CD8-positive, alpha-beta memory T cell (primary cell): Measurements from ENCODE around the gene TGIF2. TPM values are rescaled to one million over a fixed set of nuclear protein-coding genes. Genes with fewer than 3 reads are reported as not detected.

ENCODE experiments used
- CTCF ChIA-PET: fragments of 350-600 bp; sonication (Branson Sonifier 250); formaldehyde crosslinking; loops from one replicate; lab custom pipeline; 2021; ENCODE audit warnings: antibody characterized with exemption; lab: Charles Lee
- POLR2A ChIA-PET: fragments of 350-600 bp; sonication (Branson Sonifier 250); formaldehyde crosslinking; loops from one replicate; lab custom pipeline; 2021; ENCODE audit warnings: antibody characterized with exemption; lab: Charles Lee
- DNase-seq, 5 donors: peaks; one replicate each; pipeline versions ENCODE4 v3.0.0 to v3.0.0-alpha.2; 2020 to 2022; ENCODE audit warnings: mixed read lengths in 1 of 5
- H3K27ac ChIP-seq: one replicate; pipeline ENCODE4 v1.7.0; 2013; ENCODE audit warnings: low read depth, mild to moderate bottlenecking, low read length, moderate library complexity
- H3K27me3 ChIP-seq: 2 replicates; pipeline ENCODE4 v1.7.0; 2013; ENCODE audit warnings: low read length, mild to moderate bottlenecking; ENCODE audit not compliant: insufficient read depth, poor library complexity, severe bottlenecking
- H3K36me3 ChIP-seq: 2 replicates; pipeline ENCODE4 v1.7.0; 2013; ENCODE audit warnings: mild to moderate bottlenecking, low read length, moderate library complexity; ENCODE audit not compliant: insufficient read depth
- H3K4me1 ChIP-seq: 2 replicates; pipeline ENCODE4 v1.7.0; 2013; ENCODE audit warnings: mild to moderate bottlenecking, low read length, moderate library complexity; ENCODE audit not compliant: insufficient read depth
- H3K4me3 ChIP-seq: 2 replicates; pipeline ENCODE4 v1.7.0; 2013; ENCODE audit warnings: mild to moderate bottlenecking, low read length
- H3K9me3 ChIP-seq: 2 replicates; pipeline ENCODE4 v1.7.0; 2013; ENCODE audit warnings: mild to moderate bottlenecking, low read length
- H3K27ac Mint-ChIP-seq, 8 donors: one replicate each; pipeline ENCODE4 v1.8.0; 2020 to 2021; ENCODE audit warnings: mixed read lengths in 8 of 8, mild to moderate bottlenecking in 6 of 8, inconsistent platforms in 3 of 8, moderate library complexity in 3 of 8
- H3K27me3 Mint-ChIP-seq, 2 donors: one replicate each; pipeline ENCODE4 v1.8.0; 2020 to 2021; ENCODE audit warnings: mixed read lengths in 2 of 2, mild to moderate bottlenecking in 1 of 2, moderate library complexity in 1 of 2
- H3K36me3 Mint-ChIP-seq, 3 donors: one replicate each; pipeline ENCODE4 v1.8.0; 2020 to 2021; ENCODE audit warnings: mixed read lengths in 3 of 3, inconsistent platforms in 1 of 3, mild to moderate bottlenecking in 1 of 3
- H3K4me1 Mint-ChIP-seq, 3 donors: one replicate each; pipeline ENCODE4 v1.8.0; 2020 to 2021; ENCODE audit warnings: mixed read lengths in 3 of 3, inconsistent platforms in 1 of 3, mild to moderate bottlenecking in 1 of 3
- H3K4me3 Mint-ChIP-seq, 7 donors: one replicate each; pipeline ENCODE4 v1.8.0; 2020 to 2021; ENCODE audit warnings: mixed read lengths in 7 of 7, mild to moderate bottlenecking in 6 of 7, moderate library complexity in 4 of 7, inconsistent platforms in 2 of 7
- H3K9me3 Mint-ChIP-seq, 5 donors: one replicate each; pipeline ENCODE4 v1.8.0; 2020 to 2022; ENCODE audit warnings: mixed read lengths in 5 of 5, mild to moderate bottlenecking in 3 of 5, moderate library complexity in 2 of 5, inconsistent platforms in 1 of 5
- polyA plus RNA-seq: library from polyadenylated mRNA; unstranded; fragments of 300-500 nt; fragmentation: Illumina TruSeq; gene quantifications from one replicate; pipeline ENCODE4 v1.2.3, GENCODE V29; 2021
- total RNA-seq, 2 experiments: library from RNA; stranded (reverse); gene quantifications; one replicate each; pipeline ENCODE4 v1.2.3, GENCODE V29; 2021

Gene TGIF2
- total and polyA plus RNA-seq, 3 experiments from 2014 or later, result 24.6 to 49.8 (median 46.1) TPM

DNA sequence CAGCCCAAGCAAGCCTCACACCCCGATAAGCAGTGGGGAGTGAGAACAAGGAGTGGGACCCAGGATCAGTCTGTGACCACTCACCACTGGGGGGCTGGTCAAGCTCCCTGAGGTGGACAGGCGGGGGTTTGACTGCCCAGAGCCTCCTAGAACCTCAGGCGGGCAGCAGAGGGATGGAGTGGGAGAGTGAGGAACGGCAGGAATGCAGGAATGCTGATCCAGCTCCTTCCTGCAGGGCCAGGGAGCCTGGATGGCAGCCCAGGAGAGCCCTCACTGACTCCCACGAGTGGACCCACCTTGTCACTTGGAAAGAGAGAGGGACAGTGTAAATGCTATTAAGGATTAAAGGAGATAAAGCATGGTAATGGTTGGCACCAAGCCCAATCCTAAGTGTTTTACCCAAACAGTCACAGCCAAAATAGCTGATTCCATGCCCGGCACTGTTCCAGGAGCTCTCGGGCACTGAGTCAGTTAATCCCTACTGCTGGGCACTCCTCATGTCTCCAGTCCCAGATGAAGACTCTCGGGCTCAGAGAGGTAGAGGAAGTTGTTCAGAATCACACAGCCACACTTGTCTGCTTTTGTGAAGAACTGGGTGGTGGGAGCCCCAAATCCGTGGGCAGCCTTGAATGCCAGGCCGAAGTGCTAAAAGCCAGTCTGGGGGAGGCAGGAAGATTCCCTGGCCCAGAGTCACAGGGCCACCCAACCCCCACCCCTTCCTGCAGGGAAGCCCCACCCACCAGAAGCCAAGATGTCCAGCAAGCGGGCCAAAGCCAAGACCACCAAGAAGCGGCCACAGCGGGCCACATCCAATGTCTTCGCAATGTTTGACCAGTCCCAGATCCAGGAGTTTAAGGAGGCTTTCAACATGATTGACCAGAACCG, 29.0 kb upstream of the TGIF2 start:
- no peak overlapping the region for H3K4me3 Mint-ChIP-seq
- H3K27ac Mint-ChIP-seq, result peak overlapping the region in 1 of 8 donors; percentile 23
- Histone ChIP-seq H3K4me1 (no peaks in the 10 kb centered on the region), H3K36me3 (no peaks in the 10 kb centered on the region), H3K9me3 (no peaks in the 10 kb centered on the region), H3K27ac (no peak overlapping the region), H3K27me3 (no peaks in the 10 kb centered on the region), H3K4me3 (no peak overlapping the region)
- H3K9me3 Mint-ChIP-seq, result no peaks in the 10 kb centered on the region
- ChIA-PET POLR2A (no interaction called here), CTCF (no interaction called here)
- peak in 1 of 5 donors; percentile 39 for DNase-seq
- H3K4me1 Mint-ChIP-seq, result peaks cover 0 to 5% (median 4%) of the 10 kb centered on the region in 3 donors
- H3K36me3 Mint-ChIP-seq, result no peaks in the 10 kb centered on the region
- peaks cover 0 to 5% of the 10 kb centered on the region in 2 donors for H3K27me3 Mint-ChIP-seq

GRCh38 chr20:36546111-36546736, 27.2 kb upstream of the TGIF2 start:
- no peaks in the 10 kb centered on the region for H3K4me1 ChIP-seq
- H3K4me1 Mint-ChIP-seq, result no peaks in the 10 kb centered on the region
- no peak overlapping the region for H3K4me3 ChIP-seq
- no peaks in the 10 kb centered on the region for H3K9me3 Mint-ChIP-seq
- ChIA-PET POLR2A (no interaction called here), CTCF (no interaction called here)
- peak in 1 of 5 donors; percentile 42 for DNase-seq
- H3K9me3 ChIP-seq, result no peaks in the 10 kb centered on the region
- H3K36me3 Mint-ChIP-seq, result no peaks in the 10 kb centered on the region
- H3K27ac Mint-ChIP-seq, result peak overlapping the region in 4 of 8 donors; percentile 29 to 60 (median 48)
- no peak overlapping the region for H3K4me3 Mint-ChIP-seq
- H3K27ac ChIP-seq, result no peak overlapping the region
- H3K36me3 ChIP-seq, result no peaks in the 10 kb centered on the region
- H3K27me3 ChIP-seq, result no peaks in the 10 kb centered on the region
- no peaks in the 10 kb centered on the region for H3K27me3 Mint-ChIP-seq

GRCh38 chr20:36547186-36548005, 26.0 kb upstream of the TGIF2 start:
- DNase-seq, result no peak
- no peaks in the 10 kb centered on the region for H3K4me1 ChIP-seq
- no peaks in the 10 kb centered on the region for H3K36me3 ChIP-seq
- no peaks in the 10 kb centered on the region for H3K27me3 Mint-ChIP-seq
- POLR2A ChIA-PET, result interaction anchor here (0.5 kb wide), 1 partner anchor 163 kb away, joined by 3 read pairs; no protein-coding TSS in a partner anchor
- no peaks in the 10 kb centered on the region for H3K9me3 ChIP-seq
- H3K9me3 Mint-ChIP-seq, result no peaks in the 10 kb centered on the region
- no peak overlapping the region for H3K27ac ChIP-seq
- no peak overlapping the region for H3K4me3 ChIP-seq
- H3K4me1 Mint-ChIP-seq, result no peaks in the 10 kb centered on the region
- H3K4me3 Mint-ChIP-seq, result no peak overlapping the region
- CTCF ChIA-PET, result no interaction called here
- H3K27me3 ChIP-seq, result no peaks in the 10 kb centered on the region
- peak overlapping the region in 2 of 8 donors; percentile 51 to 58 for H3K27ac Mint-ChIP-seq
- no peaks in the 10 kb centered on the region for H3K36me3 Mint-ChIP-seq

GRCh38 chr20:36548006-36548315, 25.4 kb upstream of the TGIF2 start:
- Histone ChIP-seq H3K27me3 (no peaks in the 10 kb centered on the region), H3K4me3 (no peak overlapping the region), H3K4me1 (no peaks in the 10 kb centered on the region), H3K9me3 (no peaks in the 10 kb centered on the region), H3K27ac (no peak overlapping the region), H3K36me3 (no peaks in the 10 kb centered on the region)
- H3K4me3 Mint-ChIP-seq, result no peak overlapping the region
- H3K4me1 Mint-ChIP-seq, result no peaks in the 10 kb centered on the region
- H3K27ac Mint-ChIP-seq, result no peak overlapping the region
- no peaks in the 10 kb centered on the region for H3K27me3 Mint-ChIP-seq
- POLR2A ChIA-PET, result no interaction called here
- H3K36me3 Mint-ChIP-seq, result no peaks in the 10 kb centered on the region
- H3K9me3 Mint-ChIP-seq, result no peaks in the 10 kb centered on the region
- CTCF ChIA-PET, result interaction anchor here (0.6 to 1.1 kb wide), 2 partner anchors 47 to 65 kb away, joined by 3 read pairs; no protein-coding TSS in a partner anchor
- no peak for DNase-seq

- CTCF ChIA-PET, result interaction anchor here (0.8 to 1.3 kb wide), 3 partner anchors 18 to 346 kb away, joined by 3 read pairs; no protein-coding TSS in a partner anchor
- H3K4me3 Mint-ChIP-seq, result no peak overlapping the region
- H3K4me1 ChIP-seq, result no peaks in the 10 kb centered on the region
- no peaks in the 10 kb centered on the region for H3K36me3 Mint-ChIP-seq
- no peak for DNase-seq
- H3K27ac ChIP-seq, result no peak overlapping the region
- no peak overlapping the region for H3K4me3 ChIP-seq
- no peak overlapping the region for H3K27ac Mint-ChIP-seq
- no peaks in the 10 kb centered on the region for H3K27me3 ChIP-seq
- H3K36me3 ChIP-seq, result no peaks in the 10 kb centered on the region
- no peaks in the 10 kb centered on the region for H3K9me3 Mint-ChIP-seq
- POLR2A ChIA-PET, result interaction anchor here (0.6 kb wide), 1 partner anchor 98 kb away, joined by 6 read pairs; no protein-coding TSS in a partner anchor
- no peaks in the 10 kb centered on the region for H3K9me3 ChIP-seq
- H3K27me3 Mint-ChIP-seq, result no peaks in the 10 kb centered on the region
- no peaks in the 10 kb centered on the region for H3K4me1 Mint-ChIP-seq
These were observed 24.4 kb upstream of the TGIF2 start for GRCh38 chr20:36548704-36549627.

- H3K36me3 Mint-ChIP-seq, result no peaks in the 10 kb centered on the region
- no peaks in the 10 kb centered on the region for H3K27me3 Mint-ChIP-seq
- ChIA-PET POLR2A (no interaction called here), CTCF (interaction anchor here (1.3 kb wide), 1 partner anchor 18 kb away, joined by 3 read pairs; no protein-coding TSS in a partner anchor)
- DNase-seq, result no peak
- H3K9me3 Mint-ChIP-seq, result no peaks in the 10 kb centered on the region
- no peak overlapping the region for H3K27ac ChIP-seq
- H3K27ac Mint-ChIP-seq, result no peak overlapping the region
- H3K36me3 ChIP-seq, result no peaks in the 10 kb centered on the region
- H3K4me1 ChIP-seq, result no peaks in the 10 kb centered on the region
- no peaks in the 10 kb centered on the region for H3K9me3 ChIP-seq
- H3K4me3 ChIP-seq, result no peak overlapping the region
- no peaks in the 10 kb centered on the region for H3K27me3 ChIP-seq
- H3K4me1 Mint-ChIP-seq, result no peaks in the 10 kb centered on the region
- H3K4me3 Mint-ChIP-seq, result no peak overlapping the region
These were observed 23.8 kb upstream of the TGIF2 start for GRCh38 chr20:36549628-36549941.

DNA sequence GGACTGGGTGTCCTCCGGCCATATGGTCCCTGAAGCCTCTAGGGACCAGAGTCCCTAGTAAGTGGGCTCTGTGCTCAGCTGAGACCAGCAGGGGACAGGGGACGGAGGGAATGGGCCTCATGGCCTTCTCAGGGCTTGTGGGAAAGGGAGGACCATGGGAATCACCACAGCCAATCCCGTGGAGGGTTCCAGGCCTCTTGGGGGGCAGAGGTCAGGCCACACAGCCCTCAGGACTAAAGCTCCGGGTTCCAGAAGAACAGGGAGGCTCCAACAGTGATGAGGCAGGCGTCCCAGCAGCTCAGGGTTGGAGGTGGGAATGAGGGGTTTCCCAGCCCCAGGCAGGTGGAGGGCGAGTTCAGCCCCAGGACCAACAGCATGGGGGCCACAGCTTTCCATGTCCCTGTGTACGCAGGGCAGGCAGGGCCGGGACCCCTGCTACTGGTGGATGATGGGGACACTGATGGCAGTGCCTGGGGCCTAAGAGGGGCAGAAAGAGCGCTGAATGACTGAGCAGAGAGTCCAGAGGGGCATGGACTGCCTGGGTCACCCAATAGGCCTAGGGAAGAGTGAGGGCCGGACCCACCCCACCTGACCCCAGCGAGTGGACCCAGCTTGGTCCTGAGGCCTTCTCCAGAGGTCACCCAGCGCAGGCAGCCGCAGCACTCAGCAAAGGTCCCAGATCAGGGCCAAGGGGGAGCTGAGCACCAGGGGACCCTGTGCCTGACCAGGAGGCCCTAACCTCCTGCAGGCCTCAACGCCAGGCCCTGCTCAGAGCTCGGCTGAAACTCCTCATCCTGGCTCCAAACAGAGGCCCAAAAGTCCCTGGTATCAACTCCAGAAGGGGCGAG, 23.2 kb upstream of the TGIF2 start:
- CTCF ChIA-PET, result interaction anchor here (1.2 kb wide), 1 partner anchor 94 kb away, joined by 3 read pairs; no protein-coding TSS in a partner anchor
- Histone ChIP-seq H3K4me3 (no peak overlapping the region), H3K27ac (no peak overlapping the region), H3K27me3 (no peaks in the 10 kb centered on the region), H3K9me3 (no peaks in the 10 kb centered on the region), H3K4me1 (no peaks in the 10 kb centered on the region), H3K36me3 (no peaks in the 10 kb centered on the region)
- Mint-ChIP-seq H3K27me3 (no peaks in the 10 kb centered on the region), H3K27ac (peak overlapping the region in 1 of 8 donors; percentile 50), H3K9me3 (no peaks in the 10 kb centered on the region), H3K4me3 (no peak overlapping the region), H3K4me1 (no peaks in the 10 kb centered on the region), H3K36me3 (no peaks in the 10 kb centered on the region)
- no peak for DNase-seq
- POLR2A ChIA-PET, result no interaction called here
